Stimulated activated CD4-positive, alpha-beta T cell treated with anti-CD3 and anti-CD28 coated beads, Interleukin-2, amount 100 ng/mL, for 48 hours (primary cell): ENCODE measurements around the gene COPS9.

Experiments used
- DNase-seq, 2 donors: peaks; one replicate each; pipeline ENCODE4 v3.0.0-alpha.2; 2020

COPS9 gene

GRCh38 chr2:240136013-240136670, at the start of gene COPS9:
Gene COPS9, minus strand, starts transcription at chr2:240136305. Its CDS starts 21 bp downstream, at chr2:240136284.
- peak; percentile 84 to 85 for DNase-seq

GRCh38 chr2:240184656-240185055, 48.6 kb upstream of the COPS9 start:
- DNase-seq: no peak

- DNase-seq: no peak
These were observed 47.9 kb upstream of the COPS9 start for GRCh38 chr2:240183875-240184590.

GRCh38 chr2:240183006-240183874, 47.1 kb upstream of the COPS9 start:
- DNase-seq: no peak

GRCh38 chr2:240182476-240182875, 46.4 kb upstream of the COPS9 start:
- DNase-seq: no peak

- DNase-seq: no peak
These were observed 45.9 kb upstream of the COPS9 start for GRCh38 chr2:240182001-240182400.

GRCh38 chr2:240179941-240180666, 44.0 kb upstream of the COPS9 start:
- no peak for DNase-seq

GRCh38 chr2:240179186-240179815, 43.2 kb upstream of the COPS9 start:
- DNase-seq: no peak

- no peak for DNase-seq
These were observed 42.5 kb upstream of the COPS9 start for GRCh38 chr2:240178564-240178963.

GRCh38 chr2:240174496-240174895, 38.4 kb upstream of the COPS9 start:
- no peak for DNase-seq

- no peak for DNase-seq
These were observed 36.2 kb upstream of the COPS9 start for GRCh38 chr2:240172071-240172895.

- DNase-seq: no peak
These were observed 34.8 kb upstream of the COPS9 start for GRCh38 chr2:240170883-240171282.

GRCh38 chr2:240170354-240170735, 34.2 kb upstream of the COPS9 start:
- DNase-seq: no peak

- DNase-seq: no peak
These were observed 33.6 kb upstream of the COPS9 start for GRCh38 chr2:240169486-240170353.

GRCh38 chr2:240168546-240169361, 32.6 kb upstream of the COPS9 start:
- no peak for DNase-seq

GRCh38 chr2:240168041-240168440, 31.9 kb upstream of the COPS9 start:
- no peak for DNase-seq

- DNase-seq: no peak
These were observed 31.4 kb upstream of the COPS9 start for GRCh38 chr2:240167588-240167880.

GRCh38 chr2:240166761-240167587, 30.9 kb upstream of the COPS9 start:
- no peak for DNase-seq

GRCh38 chr2:240166191-240166590, 30.1 kb upstream of the COPS9 start:
- no peak for DNase-seq
